Epithelial cell of prostate (primary cell): ENCODE results near the gene PRR19.
A peak's percentile ranks its signal among the peaks of the same experiment; 100 is the strongest.

Experiments used
- DNase-seq: peaks from one replicate; pipeline ENCODE4 v3.0.0-alpha.2; 2011; ENCODE audit warnings: low read depth, low spot score
- H3K27ac ChIP-seq: fragments of 450-650 bp; 2 replicates; pipeline ENCODE4 v1.5.1; 2017; ENCODE audit warnings: mild to moderate bottlenecking

PRR19 gene

DNA sequence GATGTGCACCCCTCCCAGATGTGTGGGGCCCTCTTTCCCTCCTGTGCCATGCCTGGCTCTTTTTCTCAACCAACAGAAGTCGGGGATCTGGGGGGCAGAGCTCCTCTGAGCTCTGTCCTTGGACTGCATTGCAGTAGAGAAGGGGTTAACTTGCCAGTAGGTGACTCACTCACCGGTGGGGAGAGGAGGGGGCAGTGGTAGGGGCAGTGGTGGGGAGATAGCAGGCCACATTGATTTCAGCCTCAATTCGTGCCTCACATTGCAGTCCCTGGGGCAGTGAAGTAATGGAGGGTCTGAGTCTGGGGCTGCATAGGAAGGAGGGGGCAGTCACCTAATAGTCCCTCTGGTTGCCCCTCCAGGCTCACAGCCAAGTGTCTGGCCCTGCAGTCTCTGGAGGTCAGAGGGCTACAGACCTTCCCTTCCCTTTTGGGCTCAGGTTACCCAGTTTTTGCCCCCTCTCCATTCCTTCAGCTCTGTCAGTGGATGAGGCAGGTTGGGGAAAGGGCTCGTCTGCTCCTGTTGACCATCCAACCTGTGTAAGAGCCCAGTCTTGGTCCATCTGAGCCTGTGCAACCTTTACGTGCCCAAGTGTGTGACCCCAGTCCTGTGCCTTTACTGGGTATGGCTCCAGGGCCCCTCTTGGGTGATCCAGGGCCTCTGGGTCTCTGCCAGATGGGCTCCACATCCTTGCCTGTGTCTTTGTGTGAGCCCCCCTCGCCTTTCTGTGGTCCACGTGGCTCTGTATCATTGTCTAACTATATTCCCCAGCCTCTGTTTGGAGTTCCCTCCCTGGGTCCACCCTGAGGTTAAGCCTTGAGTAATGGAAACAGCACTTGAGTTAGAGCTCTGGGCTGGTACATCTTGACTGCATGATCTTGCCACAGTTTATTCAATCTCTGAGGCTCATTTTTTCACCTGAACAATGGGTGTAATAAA is 19.8 kb upstream of the PRR19 start:
- no peak for DNase-seq

DNA sequence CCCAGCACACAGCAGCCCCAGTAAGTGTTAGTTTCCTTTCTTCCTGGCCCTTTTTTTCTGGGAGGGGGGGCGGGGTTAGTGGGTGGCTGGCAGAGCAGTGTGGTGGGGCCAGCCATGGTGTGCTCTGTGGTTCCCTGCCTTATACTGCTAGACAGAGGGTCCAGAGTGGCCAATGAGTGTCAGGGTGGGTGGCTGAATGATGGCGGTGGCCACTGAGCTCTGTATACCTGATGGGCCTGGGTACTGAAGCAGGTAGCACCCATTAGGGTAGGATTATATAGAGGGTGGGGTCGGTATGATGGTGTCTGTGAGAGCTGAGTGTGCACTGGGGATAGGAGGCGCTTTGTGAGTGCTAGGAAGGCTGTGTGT is 19.1 kb upstream of the PRR19 start:
- DNase-seq: no peak
- peak overlapping the region; percentile 86 for H3K27ac ChIP-seq

More for the DNA sequence above, 19.8 kb upstream of the PRR19 start:
- peak overlapping the region; percentile 86 for H3K27ac ChIP-seq

DNA sequence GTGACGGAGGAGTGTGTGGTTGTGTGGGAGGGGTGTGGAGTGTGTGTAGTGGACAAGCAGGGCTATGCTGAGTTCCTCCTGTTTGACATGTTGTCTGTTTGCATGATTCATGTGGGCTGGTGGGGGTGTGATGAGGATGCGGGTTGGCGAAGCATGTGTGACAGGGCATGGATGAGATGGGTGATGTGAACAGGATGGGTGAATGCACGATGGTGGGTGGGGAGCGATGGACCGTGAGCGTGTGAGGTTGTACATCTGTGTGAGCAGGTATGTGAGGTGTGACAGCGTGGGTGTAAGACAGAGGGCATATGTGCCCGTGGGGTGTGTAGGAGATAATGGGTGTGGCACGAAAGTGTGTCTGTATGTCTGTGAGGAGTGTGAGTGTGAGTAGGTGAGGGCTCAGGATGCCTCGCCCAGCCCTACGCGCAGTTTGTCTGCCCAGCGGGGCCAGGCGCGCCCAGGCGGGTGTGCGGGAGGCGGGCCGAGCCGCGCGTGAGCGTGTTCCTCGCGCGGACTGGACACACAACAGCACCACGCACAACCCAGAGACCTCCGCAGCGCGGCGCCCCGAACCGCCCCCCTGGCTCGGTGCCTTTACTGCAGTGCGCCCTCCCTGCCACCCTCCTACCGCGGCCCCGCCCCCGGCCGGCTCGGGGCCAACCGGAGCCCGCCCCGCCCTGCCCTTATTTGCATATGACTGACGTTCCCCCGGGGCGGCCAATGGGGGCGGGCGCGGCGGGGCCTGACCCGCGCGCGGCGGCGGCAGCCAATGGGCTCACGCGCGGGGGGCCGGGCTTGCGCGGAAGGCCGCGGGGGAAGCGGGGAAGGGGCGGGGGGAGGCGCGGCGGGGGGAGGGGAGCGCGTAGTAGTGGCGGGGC is 18.5 kb upstream of the PRR19 start:
- peak; percentile 80 for DNase-seq
- peak overlapping the region; percentile 86 for H3K27ac ChIP-seq

DNA sequence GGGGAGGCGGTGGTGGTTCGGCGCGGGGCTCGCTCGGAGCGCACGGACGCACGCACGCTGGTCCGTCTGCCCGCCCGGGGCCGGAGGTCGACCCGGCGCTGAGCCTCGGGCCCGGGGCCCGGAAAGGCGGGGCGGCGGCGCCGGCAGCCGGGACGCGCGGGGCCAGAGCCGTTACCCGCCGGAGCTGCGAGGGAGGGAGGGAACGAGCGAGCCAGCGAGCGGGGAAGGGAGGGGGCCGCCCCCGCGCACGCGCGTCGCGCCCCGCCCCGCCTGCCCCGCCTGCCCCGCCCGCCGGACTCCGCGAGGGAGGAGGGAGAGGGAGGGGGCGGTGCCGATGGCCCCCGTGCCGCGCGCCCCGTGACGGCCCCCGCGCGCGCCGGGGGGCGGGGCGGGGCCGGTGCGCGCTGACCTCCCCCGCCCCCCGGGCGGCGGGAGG is 17.8 kb upstream of the PRR19 start:
- DNase-seq: no peak
- H3K27ac ChIP-seq: peak overlapping the region; percentile 86

DNA sequence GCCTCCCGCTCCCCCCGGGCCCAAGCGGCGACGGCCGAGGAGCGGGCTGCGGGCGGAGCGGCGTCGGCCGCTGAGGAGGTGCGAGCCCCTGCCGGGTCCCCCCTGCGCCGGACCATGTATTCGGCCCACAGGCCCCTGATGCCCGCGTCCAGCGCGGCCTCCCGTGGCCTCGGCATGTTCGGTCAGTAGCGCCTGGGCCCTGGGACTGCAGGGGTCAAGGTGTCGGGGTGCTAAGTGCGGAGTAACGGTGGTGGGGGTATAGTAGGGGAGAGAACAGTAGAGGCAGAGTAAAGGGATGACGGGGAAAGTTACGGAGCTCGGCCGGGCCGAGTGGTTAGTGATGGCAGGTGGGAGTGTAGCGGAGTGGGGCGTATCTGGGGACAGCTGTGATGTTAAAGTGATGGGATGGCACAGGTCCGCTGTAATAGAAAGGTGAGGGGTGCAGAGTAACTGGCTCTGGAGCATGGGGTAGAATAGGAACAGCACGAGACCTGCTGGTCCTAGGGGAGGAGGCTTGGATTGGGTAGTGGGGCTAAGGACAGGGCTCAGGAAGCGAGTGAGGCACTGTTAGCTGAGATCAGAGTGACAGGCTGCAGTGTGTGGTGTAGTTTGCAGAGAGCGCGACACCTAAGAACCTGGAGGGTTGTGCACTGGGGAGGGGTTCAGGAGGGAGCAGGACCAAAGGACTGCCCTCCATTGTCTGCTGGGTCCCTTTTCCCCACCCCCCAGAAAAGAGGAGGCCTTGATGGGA is 17.2 kb upstream of the PRR19 start:
- DNase-seq: no peak
- peak overlapping the region; percentile 86 for H3K27ac ChIP-seq

DNA sequence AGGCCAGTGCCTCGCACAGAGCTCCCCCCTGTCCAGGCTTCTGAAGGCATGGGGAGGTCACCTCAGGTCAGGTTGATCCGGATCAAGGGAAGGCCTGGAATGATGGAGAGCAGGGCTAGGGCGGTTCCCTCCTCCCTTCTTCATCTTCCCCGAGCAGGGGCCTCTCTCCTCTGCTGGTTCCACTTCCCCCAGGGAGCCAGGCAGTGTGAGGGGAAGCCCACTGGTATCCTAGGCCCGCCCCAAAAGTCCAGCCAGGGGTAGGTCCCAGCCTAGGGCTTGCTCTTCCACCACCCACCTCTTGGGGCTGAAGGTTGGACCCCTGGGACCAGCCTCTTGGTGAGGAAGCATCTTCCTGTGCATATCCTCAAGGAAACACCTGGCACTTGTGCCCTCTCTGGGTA is 16.4 kb upstream of the PRR19 start:
- DNase-seq: no peak
- H3K27ac ChIP-seq: no peak overlapping the region

DNA sequence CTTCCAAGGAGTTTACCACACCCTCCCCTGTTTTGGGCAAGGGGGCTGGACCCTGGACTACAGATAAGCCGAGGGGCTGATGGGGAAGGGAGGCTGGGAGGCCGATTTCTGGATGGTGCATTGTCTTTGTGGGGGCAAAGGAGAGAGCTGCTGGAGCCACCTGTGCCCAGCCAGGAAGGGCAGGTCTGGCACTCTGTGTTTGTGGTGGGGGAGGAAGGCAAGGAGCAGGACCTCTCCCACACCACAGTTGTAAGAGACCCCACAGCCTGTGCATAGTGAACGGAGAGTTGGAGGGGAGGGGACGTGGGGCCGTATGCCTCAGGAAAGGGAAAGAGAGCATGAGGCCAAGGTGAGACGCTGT is 16.0 kb upstream of the PRR19 start:
- H3K27ac ChIP-seq: no peak overlapping the region
- no peak for DNase-seq

DNA sequence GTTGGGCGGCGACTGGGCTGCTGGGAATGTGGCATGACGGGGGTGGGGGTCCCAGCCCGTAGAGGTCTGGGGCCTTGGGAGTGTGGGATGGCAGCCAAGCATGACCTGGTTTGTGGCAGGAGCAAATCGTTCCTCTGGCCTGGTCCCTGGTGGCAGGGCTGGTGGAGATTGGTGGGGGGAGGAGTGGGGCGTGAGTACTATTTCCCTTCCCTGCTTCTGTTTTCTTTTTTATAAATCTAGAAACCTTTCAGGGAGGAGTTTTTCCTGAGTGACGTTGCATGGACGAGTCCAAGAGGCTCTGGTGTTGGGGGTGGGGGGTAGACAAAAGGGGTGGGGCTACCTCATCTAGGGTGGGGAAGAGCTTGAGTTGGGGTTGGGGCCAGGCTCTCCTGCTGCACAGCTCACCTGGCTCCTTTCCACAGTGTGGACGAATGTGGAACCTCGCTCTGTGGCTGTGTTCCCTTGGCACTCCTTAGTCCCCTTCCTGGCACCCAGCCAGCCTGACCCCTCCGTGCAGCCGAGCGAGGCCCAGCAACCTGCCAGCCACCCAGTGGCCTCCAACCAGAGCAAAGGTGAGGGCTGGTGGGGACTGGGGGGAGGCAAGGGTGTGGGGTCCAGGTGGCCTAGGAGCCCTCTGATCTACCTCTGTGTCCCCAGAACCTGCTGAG is 15.4 kb upstream of the PRR19 start:
- DNase-seq: no peak
- no peak overlapping the region for H3K27ac ChIP-seq

DNA sequence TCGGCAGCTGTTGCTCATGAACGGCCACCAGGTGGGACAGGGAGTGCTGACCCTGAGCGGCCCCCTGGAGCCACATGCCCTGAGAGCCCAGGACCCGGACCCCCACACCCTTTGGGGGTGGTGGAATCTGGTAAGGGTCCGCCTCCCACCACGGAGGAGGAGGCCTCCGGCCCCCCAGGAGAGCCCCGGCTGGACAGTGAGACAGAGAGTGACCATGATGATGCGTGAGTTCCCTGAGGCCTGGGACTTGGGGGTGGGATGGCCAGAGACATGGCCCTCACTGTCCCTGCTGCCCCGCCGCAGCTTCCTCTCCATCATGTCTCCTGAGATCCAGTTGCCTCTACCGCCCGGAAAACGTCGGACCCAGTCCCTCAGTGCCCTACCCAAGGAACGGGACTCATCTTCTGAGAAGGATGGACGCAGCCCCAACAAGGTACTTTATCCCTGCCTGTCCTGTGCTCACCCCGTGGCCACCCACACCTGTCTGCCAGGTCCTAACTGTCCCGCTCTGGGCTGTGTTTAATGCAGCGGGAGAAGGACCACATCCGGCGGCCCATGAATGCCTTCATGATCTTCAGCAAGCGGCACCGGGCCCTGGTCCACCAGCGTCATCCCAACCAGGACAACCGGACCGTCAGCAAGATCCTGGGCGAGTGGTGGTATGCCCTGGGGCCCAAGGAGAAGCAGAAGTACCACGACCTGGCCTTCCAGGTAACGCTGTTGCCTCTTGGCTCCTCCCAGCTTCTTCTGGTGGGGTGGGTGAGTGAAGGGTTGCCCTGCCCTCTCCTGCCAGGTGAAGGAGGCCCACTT is 14.7 kb upstream of the PRR19 start:
- H3K27ac ChIP-seq: no peak overlapping the region
- DNase-seq: no peak

DNA sequence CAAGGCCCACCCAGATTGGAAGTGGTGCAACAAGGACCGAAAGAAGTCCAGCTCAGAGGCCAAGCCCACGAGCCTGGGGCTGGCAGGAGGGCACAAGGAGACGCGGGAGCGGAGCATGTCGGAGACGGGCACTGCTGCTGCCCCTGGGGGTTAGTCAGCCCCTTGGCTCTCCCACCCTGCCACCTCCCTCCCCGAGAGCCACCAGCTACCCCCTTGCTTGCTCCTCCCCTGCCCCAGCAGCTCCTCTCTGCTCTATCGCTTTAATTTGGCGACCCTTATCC is 14.2 kb upstream of the PRR19 start:
- no peak overlapping the region for H3K27ac ChIP-seq
- DNase-seq: no peak

DNA sequence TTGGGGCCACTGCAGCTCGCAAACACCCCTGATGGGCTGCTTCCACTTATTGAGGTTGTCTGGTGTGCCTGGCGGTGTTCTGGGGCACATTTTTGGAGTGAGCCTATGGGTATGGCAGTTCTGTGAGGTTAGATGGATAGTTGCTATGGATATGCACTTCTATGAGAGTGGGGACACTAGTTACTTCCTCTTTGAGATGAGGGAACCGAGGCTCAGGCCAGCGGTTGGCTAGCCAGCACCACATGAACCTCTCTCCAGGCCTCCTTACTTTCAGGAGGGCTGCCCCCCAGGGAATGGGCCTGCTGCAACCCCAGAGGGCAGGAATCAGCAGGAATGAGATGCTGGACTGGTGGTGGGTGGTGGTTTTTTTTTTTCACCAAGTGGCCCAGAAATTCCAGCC is 13.5 kb upstream of the PRR19 start:
- H3K27ac ChIP-seq: no peak overlapping the region
- no peak for DNase-seq

DNA sequence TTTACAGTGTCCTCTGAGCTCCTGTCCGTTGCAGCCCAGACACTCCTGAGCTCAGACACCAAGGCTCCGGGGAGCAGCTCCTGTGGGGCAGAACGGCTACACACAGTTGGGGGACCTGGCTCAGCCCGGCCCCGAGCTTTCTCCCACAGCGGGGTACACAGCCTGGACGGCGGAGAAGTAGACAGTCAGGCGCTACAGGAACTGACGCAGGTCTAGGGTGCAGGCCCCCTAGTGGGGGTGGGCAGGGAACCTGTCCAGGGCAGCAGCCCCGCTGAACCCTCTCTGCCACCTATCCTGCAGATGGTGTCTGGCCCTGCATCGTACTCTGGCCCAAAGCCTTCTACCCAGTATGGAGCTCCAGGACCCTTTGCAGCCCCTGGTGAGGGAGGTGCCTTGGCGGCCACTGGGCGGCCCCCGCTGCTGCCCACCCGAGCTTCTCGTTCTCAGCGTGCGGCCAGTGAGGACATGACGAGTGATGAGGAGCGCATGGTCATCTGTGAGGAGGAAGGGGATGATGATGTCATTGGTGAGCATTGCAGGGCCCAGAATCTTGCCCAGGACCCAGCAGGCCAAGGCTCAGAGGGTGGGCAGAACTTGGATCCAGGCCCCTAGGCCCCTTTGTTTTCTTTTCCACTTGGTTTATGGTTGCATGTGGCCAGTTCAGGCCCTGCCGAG is 12.9 kb upstream of the PRR19 start:
- DNase-seq: no peak
- H3K27ac ChIP-seq: no peak overlapping the region

DNA sequence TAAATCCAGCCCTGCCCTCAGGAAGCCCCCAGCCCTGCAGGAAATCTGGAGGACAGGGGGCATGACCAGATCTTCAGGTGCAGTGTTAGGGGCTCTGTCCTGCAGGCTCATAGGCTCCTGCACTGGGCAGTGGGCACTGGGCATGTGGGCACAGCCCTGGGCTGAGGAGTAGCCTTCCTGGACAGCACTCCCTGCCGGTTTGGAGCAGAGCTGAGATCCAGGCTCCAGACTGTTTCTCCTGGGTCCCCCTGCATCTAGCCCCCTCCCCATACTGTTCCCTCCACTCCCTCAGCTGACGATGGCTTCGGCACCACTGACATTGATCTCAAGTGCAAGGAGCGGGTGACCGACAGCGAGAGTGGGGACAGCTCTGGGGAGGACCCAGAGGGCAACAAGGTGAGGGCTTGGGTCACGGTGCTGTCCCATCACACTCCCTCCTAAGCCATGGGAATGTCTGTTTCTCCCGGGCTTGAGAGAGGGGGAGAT is 12.3 kb upstream of the PRR19 start:
- DNase-seq: no peak
- H3K27ac ChIP-seq: no peak overlapping the region

DNA sequence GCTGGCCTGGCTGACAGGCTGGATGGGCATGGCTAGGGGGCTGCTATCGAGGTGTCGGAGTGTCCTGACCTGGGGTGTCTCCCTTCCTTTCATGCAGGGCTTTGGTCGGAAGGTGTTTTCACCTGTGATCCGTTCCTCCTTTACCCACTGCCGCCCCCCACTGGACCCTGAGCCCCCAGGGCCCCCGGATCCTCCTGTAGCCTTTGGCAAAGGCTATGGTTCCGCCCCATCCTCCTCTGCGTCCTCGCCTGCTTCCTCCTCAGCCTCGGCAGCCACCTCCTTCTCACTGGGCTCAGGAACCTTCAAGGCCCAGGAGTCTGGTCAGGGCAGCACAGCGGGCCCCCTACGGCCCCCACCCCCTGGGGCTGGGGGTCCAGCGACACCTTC is 11.8 kb upstream of the PRR19 start:
- no peak for DNase-seq
- H3K27ac ChIP-seq: no peak overlapping the region

DNA sequence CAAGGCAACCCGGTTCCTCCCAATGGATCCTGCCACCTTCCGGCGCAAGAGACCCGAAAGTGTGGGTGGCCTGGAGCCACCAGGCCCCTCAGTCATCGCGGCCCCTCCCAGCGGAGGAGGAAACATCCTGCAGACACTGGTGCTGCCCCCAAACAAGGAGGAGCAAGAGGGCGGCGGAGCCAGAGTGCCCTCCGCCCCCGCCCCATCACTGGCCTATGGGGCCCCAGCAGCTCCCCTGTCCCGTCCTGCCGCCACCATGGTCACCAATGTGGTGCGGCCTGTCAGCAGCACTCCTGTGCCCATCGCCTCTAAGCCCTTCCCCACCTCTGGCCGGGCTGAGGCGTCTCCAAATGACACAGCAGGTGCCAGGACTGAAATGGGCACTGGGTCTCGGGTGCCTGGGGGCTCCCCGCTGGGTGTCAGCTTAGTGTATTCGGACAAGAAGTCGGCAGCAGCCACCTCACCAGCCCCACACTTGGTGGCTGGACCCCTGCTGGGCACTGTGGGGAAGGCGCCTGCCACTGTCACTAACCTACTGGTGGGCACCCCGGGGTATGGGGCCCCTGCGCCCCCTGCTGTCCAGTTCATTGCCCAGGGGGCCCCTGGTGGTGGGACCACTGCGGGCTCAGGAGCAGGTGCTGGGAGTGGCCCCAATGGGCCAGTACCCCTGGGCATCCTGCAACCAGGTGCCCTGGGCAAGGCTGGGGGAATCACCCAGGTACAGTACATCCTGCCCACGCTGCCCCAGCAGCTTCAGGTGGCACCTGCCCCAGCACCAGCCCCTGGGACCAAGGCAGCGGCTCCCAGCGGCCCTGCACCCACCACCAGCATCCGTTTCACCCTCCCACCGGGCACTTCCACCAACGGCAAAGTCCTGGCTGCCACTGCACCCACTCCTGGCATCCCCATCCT is 11.2 kb upstream of the PRR19 start:
- no peak for DNase-seq
- H3K27ac ChIP-seq: no peak overlapping the region

DNA sequence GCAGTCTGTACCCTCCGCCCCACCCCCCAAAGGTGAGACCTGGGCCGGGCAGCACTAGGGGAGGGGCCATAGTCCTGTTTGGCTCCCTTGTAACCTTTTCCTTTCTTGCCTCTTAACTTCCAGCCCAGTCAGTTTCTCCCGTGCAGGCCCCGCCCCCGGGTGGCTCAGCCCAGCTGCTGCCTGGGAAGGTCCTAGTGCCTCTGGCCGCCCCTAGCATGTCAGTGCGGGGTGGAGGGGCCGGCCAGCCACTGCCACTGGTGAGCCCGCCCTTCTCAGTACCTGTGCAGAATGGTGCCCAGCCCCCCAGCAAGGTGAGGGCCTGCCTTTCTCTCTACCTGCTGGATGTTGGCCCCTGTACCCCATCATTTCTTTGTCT is 10.5 kb upstream of the PRR19 start:
- DNase-seq: no peak
- H3K27ac ChIP-seq: no peak overlapping the region

DNA sequence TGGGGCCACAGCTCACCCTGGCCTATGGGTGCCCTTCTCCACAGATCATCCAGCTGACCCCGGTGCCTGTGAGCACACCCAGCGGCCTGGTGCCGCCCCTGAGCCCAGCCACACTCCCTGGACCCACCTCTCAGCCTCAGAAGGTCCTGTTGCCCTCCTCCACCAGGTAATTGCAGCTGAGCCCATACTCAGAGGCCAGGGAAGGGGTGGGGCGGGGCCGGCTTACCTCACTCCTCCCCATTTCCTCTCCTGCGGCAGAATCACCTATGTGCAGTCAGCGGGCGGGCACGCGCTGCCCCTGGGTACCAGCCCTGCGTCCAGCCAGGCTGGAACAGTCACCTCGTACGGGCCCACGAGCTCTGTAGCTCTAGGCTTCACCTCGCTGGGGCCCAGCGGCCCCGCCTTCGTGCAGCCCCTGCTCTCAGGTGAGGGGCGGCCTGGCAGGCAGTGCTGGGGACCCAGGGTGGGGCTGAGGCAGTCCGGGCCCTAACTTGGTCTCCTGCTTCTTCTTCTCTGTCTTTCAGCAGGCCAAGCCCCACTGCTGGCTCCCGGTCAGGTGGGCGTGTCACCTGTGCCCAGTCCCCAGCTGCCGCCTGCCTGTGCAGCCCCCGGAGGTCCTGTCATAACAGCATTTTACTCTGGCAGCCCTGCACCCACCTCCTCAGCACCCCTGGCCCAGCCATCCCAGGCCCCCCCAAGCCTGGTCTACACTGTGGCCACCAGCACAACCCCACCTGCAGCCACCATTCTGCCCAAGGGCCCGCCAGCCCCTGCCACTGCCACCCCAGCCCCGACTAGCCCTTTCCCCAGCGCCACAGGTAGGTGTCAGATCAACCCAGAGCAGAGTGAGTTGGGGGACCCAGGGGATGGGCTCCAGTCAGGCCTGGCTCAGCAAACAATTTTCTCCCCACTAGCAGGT is 9.6 kb upstream of the PRR19 start:
- DNase-seq: no peak
- no peak overlapping the region for H3K27ac ChIP-seq
